K562 (cell line): ENCODE measurements around the gene ANAPC13. TPM values are rescaled to one million over a fixed set of nuclear protein-coding genes. Genes with fewer than 3 reads are reported as not detected.

Experiments
- ATAC-seq: fragments of 200-7000 bp; cut with Tn5 transposase; 3 replicates; pipeline ENCODE4 v1.9.1; 2020; ENCODE audit warnings: moderate library complexity
- BruUV-seq: library from RNA; stranded (reverse); fragments of 400-500 nt; replicated peaks from 2 replicates; lab custom pipeline; 2021; lab: Mats Ljungman, UMichigan
- CTCF ChIA-PET: fragments of 300-600 bp; formaldehyde crosslinking; extraction: SDS; loops from one replicate; lab custom pipeline; 2021; ENCODE audit warnings: low intra/inter-chr PET ratio; lab: Yijun Ruan, JAX
- POLR2A ChIA-PET: fragments of 300-600, 350-650 bp; sonication (Branson Sonifier 250); formaldehyde crosslinking; extraction: SDS; loops from one replicate; lab custom pipeline; 2021; ENCODE audit warnings: antibody characterized with exemption, inconsistent platforms; lab: Yijun Ruan, JAX
- DNase-seq, 4 experiments: peaks; one replicate each; pipeline versions ENCODE4 v3.0.0 to v3.0.0-alpha.2; 2011 to 2018; ENCODE audit warnings: low spot score in 3 of 4, mixed read lengths in 3 of 4; ENCODE audit errors: extremely low read depth in 1 of 4
- FAIRE-seq: peaks from 2 replicates; lab custom pipeline; 2011; peaks lifted over from hg19 to GRCh38; lab: Jason Lieb, UNC
- H2AFZ ChIP-seq: 2 replicates; pipeline ENCODE4 v1.6.0; 2011; ENCODE audit warnings: low read depth, low read length, control low read depth, inconsistent platforms
- H3K27ac ChIP-seq: fragments of 200-600 bp; 3 replicates; pipeline ENCODE4 v1.8.0; 2011; ENCODE audit warnings: low read depth, mild to moderate bottlenecking, control low read depth, inconsistent platforms, low read length, moderate library complexity, mixed read lengths; ENCODE audit errors: extremely low read depth
- H3K27me3 ChIP-seq, 2 experiments: fragments of 300-600 bp in 1 of 2; 2 replicates in 1 of 2; 3 replicates in 1 of 2; pipeline versions ENCODE4 v1.6.0 to v1.8.0; 2011; ENCODE audit warnings: inconsistent platforms in 2 of 2, low read length in 2 of 2, mild to moderate bottlenecking in 1 of 2, mixed read lengths in 1 of 2, moderate library complexity in 1 of 2; ENCODE audit not compliant: control insufficient read depth in 2 of 2, insufficient read depth in 2 of 2
- H3K36me3 ChIP-seq: fragments of 300-600 bp; 3 replicates; pipeline ENCODE4 v1.8.0; 2011; ENCODE audit warnings: mild to moderate bottlenecking, low read length, inconsistent platforms; ENCODE audit not compliant: control insufficient read depth, insufficient read depth
- H3K4me1 ChIP-seq, 2 experiments: fragments of 200-600 bp in 1 of 2; replicated peaks in 1 of 2; 2 replicates in 1 of 2; 3 replicates in 1 of 2; pipeline versions ENCODE4 v1.5.1 to v1.8.0; 2011; ENCODE audit warnings: inconsistent platforms in 2 of 2, low read length in 2 of 2, mild to moderate bottlenecking in 1 of 2, mixed read lengths in 1 of 2, moderate library complexity in 1 of 2; ENCODE audit not compliant: control insufficient read depth in 2 of 2, insufficient read depth in 2 of 2
- H3K4me2 ChIP-seq: 2 replicates; pipeline ENCODE4 v1.6.1; 2011; ENCODE audit warnings: low read length, control low read depth, inconsistent platforms, mixed read lengths; ENCODE audit not compliant: insufficient read depth
- H3K4me3 ChIP-seq: fragments of 200-600 bp; sonication (generic), shearing (Covaris generic); 2 replicates; pipeline ENCODE4 v1.5.1; 2016; ENCODE audit warnings: control low read depth, inconsistent platforms
- H3K79me2 ChIP-seq: fragments of 200-600 bp; 3 replicates; pipeline ENCODE4 v1.8.0; 2011; ENCODE audit warnings: low read length, inconsistent platforms; ENCODE audit not compliant: control insufficient read depth, insufficient read depth
- H3K9ac ChIP-seq, 2 experiments: 2 replicates each; pipeline versions ENCODE4 v1.6.0 to v1.6.1; 2011; ENCODE audit warnings: low read depth in 2 of 2, low read length in 2 of 2, control low read depth in 1 of 2, inconsistent platforms in 1 of 2, mild to moderate bottlenecking in 1 of 2, mixed read lengths in 1 of 2; ENCODE audit not compliant: insufficient read depth in 1 of 2
- H3K9me1 ChIP-seq: one replicate; pipeline ENCODE4 v1.6.0; 2011; ENCODE audit warnings: inconsistent platforms, mild to moderate bottlenecking, low read length, moderate library complexity; ENCODE audit not compliant: control insufficient read depth, insufficient read depth
- H3K9me3 ChIP-seq: replicated peaks from 2 replicates; pipeline ENCODE4 v1.5.1; 2011; ENCODE audit warnings: low read depth, low read length, inconsistent platforms; ENCODE audit not compliant: control insufficient read depth, insufficient read depth
- H4K20me1 ChIP-seq: replicated peaks from 2 replicates; pipeline ENCODE4 v1.6.1; 2011; ENCODE audit warnings: low read length, inconsistent platforms, mixed read lengths; ENCODE audit not compliant: control insufficient read depth, insufficient read depth
- HDAC1 ChIP-seq, 2 experiments: fragments of 450-650 bp; IDR thresholded peaks; 2 replicates each; pipeline ENCODE4 v1.6.1; 2016 to 2017; ENCODE audit warnings: inconsistent platforms in 1 of 2, mild to moderate bottlenecking in 1 of 2, moderate library complexity in 1 of 2
- KHSRP ChIP-seq: fragments of 450-650 bp; IDR thresholded peaks from 2 replicates; pipeline ENCODE4 v1.6.1; 2017
- RBM39 ChIP-seq: fragments of 200-400 bp; formaldehyde crosslinking; optimal IDR thresholded peaks from 2 replicates; pipeline ENCODE3; 2018; ENCODE audit warnings: low read depth, low read length
- STAT5A ChIP-seq: IDR thresholded peaks from 2 replicates; pipeline ENCODE4 v1.6.1; 2012; ENCODE audit warnings: low read length, inconsistent platforms, borderline replicate concordance
- TAL1 ChIP-seq: fragments of 450-650 bp; IDR thresholded peaks from 2 replicates; pipeline ENCODE4 v1.6.1; 2016; ENCODE audit warnings: mild to moderate bottlenecking
- TCF7 ChIP-seq: sonication (generic); IDR thresholded peaks from 2 replicates; pipeline ENCODE4 v1.6.1; 2016; ENCODE audit warnings: antibody characterized with exemption, borderline replicate concordance
- TEAD4 ChIP-seq, 2 experiments: sonication (generic) in 1 of 2; formaldehyde crosslinking in 1 of 2; IDR thresholded peaks; 2 replicates each; pipeline versions ENCODE4 v1.6.1 to v1.8.0; 2012 to 2022; ENCODE audit warnings: borderline replicate concordance in 1 of 2, inconsistent platforms in 1 of 2, low read length in 1 of 2, mild to moderate bottlenecking in 1 of 2, missing genetic modification reagents in 1 of 2
- ZNF316 ChIP-seq: fragments of 450-650 bp; IDR thresholded peaks from 2 replicates; pipeline ENCODE4 v1.6.1; 2016
- ZNF41 ChIP-seq: fragments of 250-450 bp; sonication (Bioruptor Pico); conservative IDR thresholded peaks from 2 replicates; pipeline ENCODE4 v1.4.0; 2020; ENCODE audit warnings: mild to moderate bottlenecking
- WGBS: fragments of 100-300 bp; shearing (Covaris generic); methylation state at CpG from one replicate; pipeline ENCODE4 v1.1.6; 2016; ENCODE audit warnings: low coverage, mixed read lengths; ENCODE audit not compliant: insufficient coverage; ENCODE audit errors: missing lambda C conversion rate; 5-methylcytosine and 5-hydroxymethylcytosine counted together
- in situ Hi-C: fragments of 300-500 bp; cut with MboI; formaldehyde crosslinking; loops from 4 replicates; pipeline ENCODE4 v1.15.0; 2018; ENCODE audit warnings: inconsistent platforms, mixed read lengths
- intact Hi-C: fragments of 100-400 bp; cut with micrococcal nuclease; formaldehyde crosslinking; loops from 2 replicates; pipeline ENCODE4 v1.14.2; 2022
- polyA plus RNA-seq, 8 experiments: library from polyadenylated mRNA; depleted of rRNA in 4 of 8; stranded (reverse) in 5 of 8; unstranded in 3 of 8; fragments of >200 nt; fragmentation: Nextera tagmentation in 2 of 8; fragmentation: Illumina TruSeq in 1 of 8; extraction: Ambion mirVana in 2 of 8; extraction: Trizol in 1 of 8; gene quantifications; 2 replicates each; pipeline versions ENCODE4 v1.2.1 to v1.2.3, GENCODE V29; 2011 to 2014; ENCODE audit warnings: inconsistent platforms in 1 of 8, missing spikeins in 1 of 8
- total RNA-seq, 7 experiments: library from RNA; depleted of rRNA in 6 of 7; stranded (reverse); fragments of >200 nt in 6 of 7; fragmentation: Illumina TruSeq in 2 of 7; extraction: Trizol in 2 of 7; gene quantifications; 2 replicates each; pipeline versions ENCODE4 v1.2.1 to v1.2.3, GENCODE V29; 2011 to 2021; ENCODE audit warnings: low replicate concordance in 1 of 7
- TF ChIP-seq, protein P1 (sequence below): fragments of 450-650 bp; formaldehyde crosslinking; IDR thresholded peaks from 2 replicates; pipeline ENCODE4 v1.4.0; 2020; ENCODE audit warnings: mild to moderate bottlenecking, moderate library complexity
- TF ChIP-seq, protein P2 (sequence below): fragments of 450-650 bp; IDR thresholded peaks from 2 replicates; pipeline ENCODE4 v1.6.1; 2016

The ANAPC13 gene
- total and polyA plus RNA-seq, 9 of the 15 experiments (the other 6 are each of a cell fraction or from before 2014, with no cell fraction given) = 48.5 to 238 (median 68.5) TPM

DNA sequence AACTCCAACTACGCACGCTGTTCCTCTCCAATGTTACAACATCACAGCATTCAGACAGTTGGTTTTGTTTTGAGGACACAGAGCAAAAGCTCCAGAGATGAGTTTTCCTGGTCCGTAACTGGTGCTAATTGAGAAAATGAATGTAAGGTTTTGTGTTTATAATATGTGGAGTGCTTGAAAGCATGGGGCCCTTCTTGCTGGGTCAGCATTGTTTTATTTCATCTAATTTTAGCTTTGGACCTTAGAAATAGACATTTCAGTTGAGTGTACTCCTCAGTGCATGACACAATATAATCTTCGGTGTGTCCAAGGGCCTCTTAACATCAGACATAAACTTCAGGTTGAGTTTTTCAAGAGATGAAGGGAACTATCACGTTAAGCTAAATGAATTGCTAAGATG lies 37.1 kb downstream of the ANAPC13 start:
- CTCF ChIA-PET = no interaction called here
- 0% methylated on average over 5 of the region's 5 CpGs for WGBS
- in situ Hi-C loops = no loop called here

More for the DNA sequence above, 37.1 kb downstream of the ANAPC13 start:
- Histone ChIP-seq H3K4me2 (no peak overlapping the region), H3K9me3 (no peaks in the 10 kb centered on the region), H3K9ac (no peak overlapping the region), H3K36me3 (no peaks in the 10 kb centered on the region), H3K9me1 (no peaks in the 10 kb centered on the region), H4K20me1 (no peaks in the 10 kb centered on the region)
- ATAC-seq (no peak), FAIRE-seq (no peak), DNase-seq (no peak)
- BruUV-seq = no TSS peak
- intact Hi-C loops = no loop called here
- no peak for TF ChIP-seq TEAD4 (IDR thresholded peaks at IDR 0.05; ENCODE audit: low read length)
- TF ChIP-seq TEAD4 (CRISPR knock-in tag; IDR thresholded peaks at IDR 0.05; ENCODE audit: borderline replicate concordance) = no peak
- TF ChIP-seq HDAC1 (IDR thresholded peaks at IDR 0.05) = no peak
- TF ChIP-seq ZNF316 = no peak
- no peak for TF ChIP-seq RBM39
- TF ChIP-seq, protein P1, sequence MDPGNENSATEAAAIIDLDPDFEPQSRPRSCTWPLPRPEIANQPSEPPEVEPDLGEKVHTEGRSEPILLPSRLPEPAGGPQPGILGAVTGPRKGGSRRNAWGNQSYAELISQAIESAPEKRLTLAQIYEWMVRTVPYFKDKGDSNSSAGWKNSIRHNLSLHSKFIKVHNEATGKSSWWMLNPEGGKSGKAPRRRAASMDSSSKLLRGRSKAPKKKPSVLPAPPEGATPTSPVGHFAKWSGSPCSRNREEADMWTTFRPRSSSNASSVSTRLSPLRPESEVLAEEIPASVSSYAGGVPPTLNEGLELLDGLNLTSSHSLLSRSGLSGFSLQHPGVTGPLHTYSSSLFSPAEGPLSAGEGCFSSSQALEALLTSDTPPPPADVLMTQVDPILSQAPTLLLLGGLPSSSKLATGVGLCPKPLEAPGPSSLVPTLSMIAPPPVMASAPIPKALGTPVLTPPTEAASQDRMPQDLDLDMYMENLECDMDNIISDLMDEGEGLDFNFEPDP (CRISPR knock-in tag) = no peak
- TF ChIP-seq, protein P2, sequence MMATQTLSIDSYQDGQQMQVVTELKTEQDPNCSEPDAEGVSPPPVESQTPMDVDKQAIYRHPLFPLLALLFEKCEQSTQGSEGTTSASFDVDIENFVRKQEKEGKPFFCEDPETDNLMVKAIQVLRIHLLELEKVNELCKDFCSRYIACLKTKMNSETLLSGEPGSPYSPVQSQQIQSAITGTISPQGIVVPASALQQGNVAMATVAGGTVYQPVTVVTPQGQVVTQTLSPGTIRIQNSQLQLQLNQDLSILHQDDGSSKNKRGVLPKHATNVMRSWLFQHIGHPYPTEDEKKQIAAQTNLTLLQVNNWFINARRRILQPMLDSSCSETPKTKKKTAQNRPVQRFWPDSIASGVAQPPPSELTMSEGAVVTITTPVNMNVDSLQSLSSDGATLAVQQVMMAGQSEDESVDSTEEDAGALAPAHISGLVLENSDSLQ = no peak
- TF ChIP-seq ZNF41 = no peak
- TF ChIP-seq KHSRP = no peak
- no peak for TF ChIP-seq STAT5A
- TF ChIP-seq TCF7 = no peak
- no peak for TF ChIP-seq TAL1
- TF ChIP-seq, all 486 proteins: peak for 0
- Histone ChIP-seq H3K27me3 (peaks cover 0 to 22% of the 10 kb centered on the region in 2 experiments; a peak in 2 of 5 replicates), H3K79me2 (no peaks in the 10 kb centered on the region), H3K27ac (no peak overlapping the region), H3K4me1 (no peaks in the 10 kb centered on the region), H3K4me3 (no peak overlapping the region), H2AFZ (no peak overlapping the region)
- POLR2A ChIA-PET = interaction anchor here (0.6 kb wide), 2 partner anchors 11 to 14 kb away, joined by 3 read pairs; no protein-coding TSS in a partner anchor
